GM23248 (cell line): ENCODE results near the gene PCMT1. TPM values are rescaled to one million over a fixed set of nuclear protein-coding genes. Genes with fewer than 3 reads are reported as not detected.

Source experiments
- DNase-seq: peaks from one replicate; pipeline ENCODE4 v3.0.0-alpha.2; 2015
- H2AFZ ChIP-seq: fragments of 200-600 bp; sonication (generic); 2 replicates; pipeline ENCODE4 v1.6.1; 2016; ENCODE audit warnings: antibody characterized with exemption
- H3F3A ChIP-seq: fragments of 200-600 bp; sonication (generic); 2 replicates; pipeline ENCODE4 v1.6.1; 2016; ENCODE audit warnings: mild to moderate bottlenecking, antibody characterized with exemption, mixed run types; ENCODE audit not compliant: insufficient read depth
- H3K27ac ChIP-seq: fragments of 200-600 bp; sonication (generic); 2 replicates; pipeline ENCODE4 v1.5.1; 2016; ENCODE audit warnings: mild to moderate bottlenecking
- H3K27me3 ChIP-seq: fragments of 200-600 bp; sonication (generic); replicated peaks from 2 replicates; pipeline ENCODE4 v1.6.1; 2016; ENCODE audit warnings: mild to moderate bottlenecking; ENCODE audit not compliant: insufficient read depth
- H3K36me3 ChIP-seq: fragments of 200-600 bp; sonication (generic); 2 replicates; pipeline ENCODE4 v1.6.1; 2016; ENCODE audit warnings: low read depth, mild to moderate bottlenecking
- H3K4me1 ChIP-seq: fragments of 200-600 bp; sonication (generic); 2 replicates; pipeline ENCODE4 v1.6.1; 2016; ENCODE audit warnings: mild to moderate bottlenecking; ENCODE audit not compliant: insufficient read depth
- H3K4me2 ChIP-seq: fragments of 200-600 bp; sonication (generic); one replicate; pipeline ENCODE4 v1.6.1; 2016; ENCODE audit warnings: mild to moderate bottlenecking; ENCODE audit not compliant: unreplicated experiment
- H3K4me3 ChIP-seq: fragments of 200-600 bp; sonication (generic); 2 replicates; pipeline ENCODE4 v1.5.1; 2016; ENCODE audit warnings: mild to moderate bottlenecking
- H3K79me2 ChIP-seq: fragments of 200-600 bp; sonication (generic); 2 replicates; pipeline ENCODE4 v1.6.1; 2016; ENCODE audit warnings: mild to moderate bottlenecking; ENCODE audit not compliant: insufficient read depth
- H3K9ac ChIP-seq: fragments of 200-600 bp; sonication (generic); 2 replicates; pipeline ENCODE4 v1.6.1; 2016; ENCODE audit warnings: mild to moderate bottlenecking
- H3K9me2 ChIP-seq: fragments of 200-600 bp; sonication (generic); 2 replicates; pipeline ENCODE4 v1.6.1; 2016; ENCODE audit warnings: mixed run types, mild to moderate bottlenecking, moderate library complexity; ENCODE audit not compliant: insufficient read depth
- H3K9me3 ChIP-seq: fragments of 200-600 bp; sonication (generic); one replicate; pipeline ENCODE4 v1.6.1; 2017; ENCODE audit warnings: low read depth
- H4K20me1 ChIP-seq: fragments of 200-600 bp; sonication (generic); 2 replicates; pipeline ENCODE4 v1.6.0; 2016; ENCODE audit not compliant: insufficient read depth
- EZH2 ChIP-seq: fragments of 200-600 bp; sonication (generic); IDR thresholded peaks from 2 replicates; pipeline ENCODE4 v1.6.1; 2018; ENCODE audit warnings: antibody characterized with exemption, mild to moderate bottlenecking; ENCODE audit not compliant: insufficient read depth, poor library complexity, severe bottlenecking
- EZH2phosphoT487 ChIP-seq: fragments of 200-600 bp; sonication (generic); IDR thresholded peaks from 2 replicates; pipeline ENCODE4 v1.6.1; 2018; ENCODE audit warnings: antibody characterized with exemption, moderate library complexity, mild to moderate bottlenecking, low read depth; ENCODE audit not compliant: insufficient read depth
- WGBS, 2 experiments: methylation state at CpG; one replicate each; pipeline ENCODE4 v1.1.6; 2015 to 2017; ENCODE audit warnings: low lambda C conversion rate in 2 of 2, low coverage in 1 of 2; ENCODE audit errors: missing lambda C conversion rate in 2 of 2; 5-methylcytosine and 5-hydroxymethylcytosine counted together
- in situ Hi-C: fragments of 300-500 bp; cut with MboI; formaldehyde crosslinking; loops from 2 replicates; pipeline ENCODE4 v1.15.0; 2020
- polyA plus RNA-seq: library from polyadenylated mRNA; unstranded; fragments of >200 nt; fragmentation: Nextera tagmentation; extraction: Ambion mirVana; gene quantifications from 2 replicates; pipeline ENCODE4 v1.2.1, GENCODE V29; 2016
- total RNA-seq: library from RNA; depleted of rRNA; stranded (reverse); fragments of >200 nt; shearing (Covaris generic); gene quantifications from 2 replicates; pipeline ENCODE4 v1.2.3, GENCODE V29; 2014

Gene PCMT1
- total and polyA plus RNA-seq, 2 experiments from 2014 or later = 165 to 184 TPM

DNA sequence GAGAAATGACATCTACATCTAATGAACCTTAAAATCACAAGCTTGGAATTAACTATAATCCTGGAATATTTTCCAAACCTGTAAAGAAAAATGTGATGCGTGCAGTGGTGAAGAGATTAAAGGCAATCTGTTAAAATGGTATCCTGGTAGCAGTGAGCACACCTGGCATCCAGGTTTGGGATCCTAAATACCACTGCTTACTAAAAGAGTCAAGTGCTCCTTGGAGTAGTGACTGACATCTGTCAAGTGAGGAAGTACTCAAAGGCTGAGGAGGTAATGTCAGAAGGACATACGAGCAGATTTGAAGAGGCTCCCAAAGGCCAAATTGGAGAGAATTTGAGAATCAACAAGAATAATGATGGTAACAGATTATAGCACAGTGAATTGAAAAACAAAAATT, 32.8 kb downstream of the PCMT1 start:
- Histone ChIP-seq H3F3A (no peaks in the 10 kb centered on the region), H3K27me3 (no peaks in the 10 kb centered on the region), H3K9me3 (no peaks in the 10 kb centered on the region), H3K9ac (no peak overlapping the region), H3K79me2 (peaks cover 68% of the 10 kb centered on the region), H3K27ac (no peak overlapping the region), H3K4me1 (no peaks in the 10 kb centered on the region), H3K4me3 (no peak overlapping the region), H4K20me1 (no peaks in the 10 kb centered on the region; the same call in 1 of the 2 replicates), H3K9me2 (no peaks in the 10 kb centered on the region), H3K4me2 (no peak overlapping the region), H2AFZ (no peak overlapping the region), H3K36me3 (peaks cover 33% of the 10 kb centered on the region)
- TF ChIP-seq EZH2 (no peak), EZH2phosphoT487 (no peak)
- WGBS, 2 experiments = 98 to 100% methylated on average over 2 of the region's 2 CpGs
- no peak for DNase-seq
- in situ Hi-C loops = no loop called here

GRCh38 chr6:149783551-149783950, 34.0 kb downstream of the PCMT1 start:
- Histone ChIP-seq H3K27me3 (no peaks in the 10 kb centered on the region), H3K9ac (no peak overlapping the region), H3K36me3 (peaks cover 30% of the 10 kb centered on the region), H3K4me2 (no peak overlapping the region), H3K79me2 (peaks cover 74% of the 10 kb centered on the region), H3K4me3 (no peak overlapping the region), H3K27ac (no peak overlapping the region), H2AFZ (no peak overlapping the region), H3K9me2 (no peaks in the 10 kb centered on the region), H3K4me1 (no peaks in the 10 kb centered on the region), H4K20me1 (no peaks in the 10 kb centered on the region; the same call in 1 of the 2 replicates), H3F3A (no peaks in the 10 kb centered on the region), H3K9me3 (no peaks in the 10 kb centered on the region)
- in situ Hi-C loops = no loop called here
- no peak for DNase-seq
- 97 to 98% methylated on average over 3 of the region's 3 CpGs for WGBS, 2 experiments
- no peak for TF ChIP-seq EZH2phosphoT487
- no peak for TF ChIP-seq EZH2

DNA sequence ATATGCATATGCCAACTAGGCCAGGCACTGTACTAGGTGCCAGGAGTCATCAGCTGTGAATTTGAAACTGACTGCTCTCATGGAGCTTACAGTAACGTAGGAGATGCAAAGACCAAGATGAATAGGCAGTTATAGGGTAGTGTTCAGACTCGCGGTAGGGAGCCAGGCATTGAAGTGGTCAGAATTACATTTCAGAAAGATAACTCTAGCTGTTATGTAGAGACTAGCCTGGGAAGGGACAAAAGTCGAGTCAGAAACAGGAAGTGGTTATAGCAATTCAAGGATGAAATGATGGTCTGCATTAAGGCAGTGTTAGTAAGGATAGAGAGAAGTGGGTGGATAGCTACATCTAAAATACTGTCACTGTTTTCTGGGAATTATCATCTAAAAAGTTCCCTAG, 56.6 kb downstream of the PCMT1 start:
- Histone ChIP-seq H2AFZ (no peak overlapping the region), H3K79me2 (peaks cover 16% of the 10 kb centered on the region), H3K4me1 (no peaks in the 10 kb centered on the region), H3K9ac (no peak overlapping the region), H3K4me3 (no peak overlapping the region), H3F3A (peaks cover 9% of the 10 kb centered on the region; the same call in 1 of the 2 replicates), H3K9me2 (no peaks in the 10 kb centered on the region), H3K36me3 (peaks cover 32% of the 10 kb centered on the region), H3K27me3 (no peaks in the 10 kb centered on the region), H3K27ac (no peak overlapping the region), H3K4me2 (no peak overlapping the region), H3K9me3 (no peaks in the 10 kb centered on the region), H4K20me1 (no peaks in the 10 kb centered on the region)
- peak; percentile 37 for DNase-seq
- in situ Hi-C loops = no loop called here
- WGBS, 2 experiments = 73 to 78% methylated on average over 4 of the region's 4 CpGs
- TF ChIP-seq EZH2phosphoT487 = no peak
- no peak for TF ChIP-seq EZH2

DNA sequence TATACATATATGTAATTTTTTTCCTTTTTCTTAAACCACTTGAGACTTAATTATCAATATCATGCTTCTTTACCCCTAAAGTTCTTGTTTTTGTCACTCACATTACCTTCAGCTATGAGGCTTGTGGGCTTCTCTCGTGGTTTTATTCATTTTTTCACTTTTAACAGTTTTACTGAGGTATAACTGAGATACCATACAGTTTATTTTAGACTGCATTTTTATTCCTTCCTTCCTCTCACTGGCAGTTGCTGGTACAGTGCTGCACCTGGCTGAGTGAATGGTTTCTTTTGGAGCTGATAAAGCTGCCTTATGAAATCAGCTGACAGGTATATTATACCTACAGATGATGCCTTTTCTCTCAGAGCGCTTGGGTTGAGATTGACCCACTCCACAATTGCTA, 60.3 kb downstream of the PCMT1 start:
- no peak overlapping the region for H2AFZ ChIP-seq
- no peaks in the 10 kb centered on the region for H3K4me1 ChIP-seq
- H3K9me2 ChIP-seq = no peaks in the 10 kb centered on the region
- H3K27ac ChIP-seq = no peak overlapping the region
- H4K20me1 ChIP-seq = no peaks in the 10 kb centered on the region
- in situ Hi-C loops = no loop called here
- WGBS, 2 experiments = 94 to 98% methylated on average over 2 of the region's 2 CpGs
- H3K4me3 ChIP-seq = no peak overlapping the region
- H3K4me2 ChIP-seq = no peak overlapping the region
- no peaks in the 10 kb centered on the region for H3K79me2 ChIP-seq
- H3K27me3 ChIP-seq = no peaks in the 10 kb centered on the region
- H3F3A ChIP-seq = peaks cover 32% of the 10 kb centered on the region
- DNase-seq = no peak
- TF ChIP-seq EZH2phosphoT487 (no peak), EZH2 (no peak)
- peaks cover 24% of the 10 kb centered on the region for H3K36me3 ChIP-seq
- no peaks in the 10 kb centered on the region for H3K9me3 ChIP-seq
- H3K9ac ChIP-seq = no peak overlapping the region

GRCh38 chr6:149813351-149813750, 63.8 kb downstream of the PCMT1 start:
- no peak overlapping the region for H3K27ac ChIP-seq
- 98% methylated on average over 3 of the region's 3 CpGs for WGBS, 2 experiments
- no peak for DNase-seq
- peaks cover 30% of the 10 kb centered on the region for H3F3A ChIP-seq
- TF ChIP-seq EZH2phosphoT487 (no peak), EZH2 (no peak)
- no peaks in the 10 kb centered on the region for H3K79me2 ChIP-seq
- H3K4me1 ChIP-seq = no peaks in the 10 kb centered on the region
- H3K4me2 ChIP-seq = no peak overlapping the region
- H4K20me1 ChIP-seq = no peaks in the 10 kb centered on the region
- H3K9ac ChIP-seq = no peak overlapping the region
- no peaks in the 10 kb centered on the region for H3K9me3 ChIP-seq
- no peak overlapping the region for H2AFZ ChIP-seq
- no peaks in the 10 kb centered on the region for H3K9me2 ChIP-seq
- in situ Hi-C loops = no loop called here
- H3K36me3 ChIP-seq = peaks cover 28% of the 10 kb centered on the region
- no peak overlapping the region for H3K4me3 ChIP-seq
- H3K27me3 ChIP-seq = no peaks in the 10 kb centered on the region
